ENCODE results near the gene TSPAN2. TPM values are rescaled to one million over a fixed set of nuclear protein-coding genes. Genes with fewer than 3 reads are reported as not detected.

TSPAN2 gene
- total RNA-seq, 4 donors from 2014 or later: 10.8 to 16.4 (median 11.7) TPM

DNA sequence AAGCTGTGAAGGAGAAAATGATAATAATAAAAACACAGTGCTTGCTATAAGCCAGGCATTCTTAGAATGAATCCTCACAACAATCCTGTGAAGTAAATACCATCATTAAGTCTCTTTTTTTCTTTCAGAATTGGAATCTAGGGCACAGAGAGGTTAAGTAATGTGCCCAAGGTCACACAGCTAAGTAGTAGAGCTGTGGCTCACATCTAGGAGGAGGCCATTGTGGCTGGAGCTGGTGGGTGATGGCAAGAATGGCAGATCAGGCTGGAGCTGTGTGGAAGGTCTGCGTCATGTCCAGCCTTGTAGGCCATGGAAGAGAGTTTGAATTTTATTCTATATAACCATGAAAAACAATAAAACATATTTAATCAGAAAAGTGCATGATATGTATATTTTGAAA, 38.2 kb upstream of the TSPAN2 start:
- TF ChIP-seq, protein P1, sequence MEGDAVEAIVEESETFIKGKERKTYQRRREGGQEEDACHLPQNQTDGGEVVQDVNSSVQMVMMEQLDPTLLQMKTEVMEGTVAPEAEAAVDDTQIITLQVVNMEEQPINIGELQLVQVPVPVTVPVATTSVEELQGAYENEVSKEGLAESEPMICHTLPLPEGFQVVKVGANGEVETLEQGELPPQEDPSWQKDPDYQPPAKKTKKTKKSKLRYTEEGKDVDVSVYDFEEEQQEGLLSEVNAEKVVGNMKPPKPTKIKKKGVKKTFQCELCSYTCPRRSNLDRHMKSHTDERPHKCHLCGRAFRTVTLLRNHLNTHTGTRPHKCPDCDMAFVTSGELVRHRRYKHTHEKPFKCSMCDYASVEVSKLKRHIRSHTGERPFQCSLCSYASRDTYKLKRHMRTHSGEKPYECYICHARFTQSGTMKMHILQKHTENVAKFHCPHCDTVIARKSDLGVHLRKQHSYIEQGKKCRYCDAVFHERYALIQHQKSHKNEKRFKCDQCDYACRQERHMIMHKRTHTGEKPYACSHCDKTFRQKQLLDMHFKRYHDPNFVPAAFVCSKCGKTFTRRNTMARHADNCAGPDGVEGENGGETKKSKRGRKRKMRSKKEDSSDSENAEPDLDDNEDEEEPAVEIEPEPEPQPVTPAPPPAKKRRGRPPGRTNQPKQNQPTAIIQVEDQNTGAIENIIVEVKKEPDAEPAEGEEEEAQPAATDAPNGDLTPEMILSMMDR (IDR thresholded peaks at IDR 0.05): no peak
- no peak overlapping the region for H3K4me3 ChIP-seq
- intact Hi-C loops (cut with DNase I; ENCODE audit: low total_unique reads): no loop called here
- no peak for DNase-seq
- in situ Hi-C loops (cut with MboI; ENCODE audit: low pct_ligation_motif_present in 1 of 4, low pct_unique_long_range_greater_than_20kb in 1 of 4, low sequenced_read_pairs in 3 of 4): loop anchor here in 3 of 4 donors (25.0 kb wide), 3 partner anchors 335 to 635 kb away; partner anchors contain the start of gene CASQ2 (in 2 of the 3)
- no peak overlapping the region for H3K27ac ChIP-seq
- 97 to 100% methylated on average over 1 of the region's 1 CpG for whole genome bisulfite sequencing, 2 donors (ENCODE audit: low coverage in 1 of 2)
- no peaks in the 10 kb centered on the region for H3K4me1 ChIP-seq
- no peaks in the 10 kb centered on the region for H3K27me3 ChIP-seq
- no peaks in the 10 kb centered on the region for H3K36me3 ChIP-seq
- no peaks in the 10 kb centered on the region for H3K9me3 ChIP-seq

DNA sequence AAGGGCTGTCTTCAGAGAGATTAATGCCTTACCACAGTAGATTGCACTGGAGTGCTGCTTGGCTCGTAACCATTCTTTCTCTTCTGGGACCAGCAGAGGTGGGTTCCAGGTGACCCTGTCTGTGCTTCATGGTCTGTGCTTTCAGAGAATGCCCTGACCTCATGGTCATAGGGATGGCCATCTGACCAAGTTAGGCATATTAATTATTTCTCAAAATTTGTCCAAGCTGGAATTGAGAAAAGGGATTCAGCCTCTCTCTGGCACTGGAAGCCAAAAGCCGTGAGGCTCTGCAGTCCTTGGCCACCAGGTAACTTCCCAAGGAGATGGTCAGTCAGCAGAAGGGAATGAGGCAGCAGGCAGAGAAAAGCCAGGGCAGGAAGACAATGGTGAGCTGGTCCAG, 37.2 kb upstream of the TSPAN2 start:
- Histone ChIP-seq H3K27me3 (no peaks in the 10 kb centered on the region), H3K36me3 (no peaks in the 10 kb centered on the region), H3K27ac (no peak overlapping the region), H3K9me3 (peaks cover 0 to 5% of the 10 kb centered on the region in 2 donors), H3K4me1 (no peaks in the 10 kb centered on the region), H3K4me3 (no peak overlapping the region)
- WGBS, 2 donors (ENCODE audit: low coverage in 1 of 2): 92% methylated on average over 2 of the region's 2 CpGs; no CpG with 5 or more reads in 1 of the 2 donors
- in situ Hi-C loops (cut with MboI; ENCODE audit: low pct_ligation_motif_present in 1 of 4, low pct_unique_long_range_greater_than_20kb in 1 of 4, low sequenced_read_pairs in 3 of 4): loop anchor here in 3 of 4 donors (25.0 kb wide), 3 partner anchors 336 to 636 kb away; partner anchors contain the start of gene CASQ2 (in 2 of the 3)
- intact Hi-C loops (cut with DNase I; ENCODE audit: low total_unique reads): no loop called here
- TF ChIP-seq, protein P1 (IDR thresholded peaks at IDR 0.05): no peak
- TF ChIP-seq POLR2A (IDR thresholded peaks at IDR 0.05) (no peak), POLR2AphosphoS5 (IDR thresholded peaks at IDR 0.05) (no peak), EP300 (IDR thresholded peaks at IDR 0.05; ENCODE audit: low read depth) (no peak)
- DNase-seq: no peak

DNA sequence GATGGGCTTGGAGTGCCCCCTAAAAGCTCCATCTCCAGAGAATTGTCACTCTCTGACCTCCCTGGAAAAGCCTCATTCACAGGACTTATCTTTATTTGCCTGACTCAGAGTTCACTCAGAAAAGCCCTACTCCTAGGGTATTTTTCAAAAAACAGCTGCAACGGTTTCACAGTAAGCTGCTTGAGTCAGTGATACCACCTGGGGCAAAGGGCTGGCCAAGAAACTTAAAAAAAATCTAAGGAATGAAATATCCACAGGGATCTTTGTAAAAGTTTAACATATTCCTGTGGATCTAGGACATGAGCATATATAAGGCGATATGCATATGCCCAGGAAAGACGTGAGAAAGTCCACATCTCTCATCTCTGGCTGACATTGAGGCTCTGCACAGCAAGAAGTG, 33.8 kb upstream of the TSPAN2 start:
- 73 to 82% methylated on average over 3 of the region's 3 CpGs for WGBS, 2 donors (ENCODE audit: low coverage in 1 of 2)

DNA sequence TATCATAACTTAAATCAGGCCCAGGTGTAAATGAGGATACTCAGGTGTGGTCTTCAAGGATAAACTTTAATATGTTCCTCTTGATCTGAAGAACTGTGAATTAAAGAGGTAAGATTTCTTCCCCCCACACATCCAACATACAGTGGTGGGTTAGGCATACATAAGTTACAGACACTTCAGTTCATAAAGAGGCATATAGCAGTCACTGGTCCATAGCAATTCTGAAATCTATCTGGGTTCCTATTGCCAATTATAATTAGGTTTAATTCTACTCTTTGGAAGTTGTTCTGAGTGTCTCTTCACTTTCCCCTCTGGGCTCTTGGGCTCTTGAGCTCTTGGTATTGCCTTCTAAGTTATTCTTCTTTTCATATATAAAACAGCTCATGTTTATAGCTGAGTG, 32.5 kb upstream of the TSPAN2 start:
- TF ChIP-seq POLR2A (IDR thresholded peaks at IDR 0.05) (no peak), POLR2AphosphoS5 (IDR thresholded peaks at IDR 0.05) (no peak), EP300 (IDR thresholded peaks at IDR 0.05; ENCODE audit: low read depth) (no peak)
- TF ChIP-seq, protein P1 (IDR thresholded peaks at IDR 0.05): no peak
- intact Hi-C loops (cut with DNase I; ENCODE audit: low total_unique reads): no loop called here
- Histone ChIP-seq H3K9me3 (peaks cover 0 to 7% of the 10 kb centered on the region in 2 donors), H3K27ac (no peak overlapping the region), H3K27me3 (no peaks in the 10 kb centered on the region), H3K4me1 (no peaks in the 10 kb centered on the region), H3K4me3 (no peak overlapping the region), H3K36me3 (no peaks in the 10 kb centered on the region)
- in situ Hi-C loops (cut with MboI; ENCODE audit: low pct_ligation_motif_present in 1 of 4, low pct_unique_long_range_greater_than_20kb in 1 of 4, low sequenced_read_pairs in 3 of 4): no loop called here
- no peak for DNase-seq

More for the DNA sequence above, 33.8 kb upstream of the TSPAN2 start:
- no peaks in the 10 kb centered on the region for H3K27me3 ChIP-seq
- in situ Hi-C loops (cut with MboI; ENCODE audit: low pct_ligation_motif_present in 1 of 4, low pct_unique_long_range_greater_than_20kb in 1 of 4, low sequenced_read_pairs in 3 of 4) (no loop called here), intact Hi-C loops (cut with DNase I; ENCODE audit: low total_unique reads) (no loop called here)
- H3K36me3 ChIP-seq: no peaks in the 10 kb centered on the region
- no peaks in the 10 kb centered on the region for H3K4me1 ChIP-seq
- no peak overlapping the region for H3K4me3 ChIP-seq
- H3K9me3 ChIP-seq: peaks cover 0 to 7% of the 10 kb centered on the region in 2 donors
- TF ChIP-seq EP300 (IDR thresholded peaks at IDR 0.05; ENCODE audit: low read depth) (no peak), POLR2AphosphoS5 (IDR thresholded peaks at IDR 0.05) (no peak), POLR2A (IDR thresholded peaks at IDR 0.05) (no peak)
- TF ChIP-seq, protein P1 (IDR thresholded peaks at IDR 0.05): no peak
- H3K27ac ChIP-seq: no peak overlapping the region
- DNase-seq: no peak
